ENCODE measurements around the gene CTXN1. TPM values are rescaled to one million over a fixed set of nuclear protein-coding genes. Genes with fewer than 3 reads are reported as not detected.

CTXN1 gene
- total and polyA plus RNA-seq, 5 donors from 2014 or later, result not detected

GRCh38 chr19:7908078-7908699 is 17.7 kb downstream of the CTXN1 start:
- Mint-ChIP-seq H3K4me1 (peaks cover 4 to 38% (median 17%) of the 10 kb centered on the region in 4 donors), H3K4me3 (peak overlapping the region in 2 of 4 donors; percentile 27 to 52), H3K27ac (no peak overlapping the region), H3K9me3 (peaks cover 0 to 8% (median 0%) of the 10 kb centered on the region in 7 donors), H3K36me3 (peaks cover 20% of the 10 kb centered on the region), H3K27me3 (peaks cover 6% of the 10 kb centered on the region)
- Histone ChIP-seq H3K27ac (ENCODE audit: insufficient read depth, low read length, poor library complexity, severe bottlenecking) (no peak overlapping the region), H3K4me3 (ENCODE audit: low read depth, low read length) (no peak overlapping the region), H3K36me3 (ENCODE audit: control insufficient read depth, insufficient read depth, low read length) (peaks cover 19% of the 10 kb centered on the region), H3K9me3 (ENCODE audit: control insufficient read depth in 2 of 2, low read length in 2 of 2) (no peaks in the 10 kb centered on the region), H3K27me3 (ENCODE audit: control insufficient read depth, insufficient read depth, low read length) (no peaks in the 10 kb centered on the region), H3K4me1 (ENCODE audit: control insufficient read depth, insufficient read depth, low read length, poor library complexity, severe bottlenecking) (peaks cover 31% of the 10 kb centered on the region)
- no peak for DNase-seq
- no peak for ATAC-seq (ENCODE audit: low read depth in 2 of 2)

- Mint-ChIP-seq H3K36me3 (peaks cover 16% of the 10 kb centered on the region), H3K27ac (no peak overlapping the region), H3K27me3 (peaks cover 9% of the 10 kb centered on the region), H3K9me3 (peaks cover 0 to 9% (median 0%) of the 10 kb centered on the region in 7 donors), H3K4me3 (peak overlapping the region in 2 of 4 donors; percentile 52 to 75), H3K4me1 (peaks cover 5 to 43% (median 18%) of the 10 kb centered on the region in 4 donors)
- Histone ChIP-seq H3K4me1 (ENCODE audit: control insufficient read depth, insufficient read depth, low read length, poor library complexity, severe bottlenecking) (peaks cover 38% of the 10 kb centered on the region), H3K27me3 (ENCODE audit: control insufficient read depth, insufficient read depth, low read length) (no peaks in the 10 kb centered on the region), H3K27ac (ENCODE audit: insufficient read depth, low read length, poor library complexity, severe bottlenecking) (no peak overlapping the region), H3K4me3 (ENCODE audit: low read depth, low read length) (no peak overlapping the region), H3K36me3 (ENCODE audit: control insufficient read depth, insufficient read depth, low read length) (peaks cover 19% of the 10 kb centered on the region), H3K9me3 (ENCODE audit: control insufficient read depth in 2 of 2, low read length in 2 of 2) (no peaks in the 10 kb centered on the region)
- ATAC-seq (ENCODE audit: low read depth in 2 of 2) (no peak), DNase-seq (no peak)
Measured at GRCh38 chr19:7907544-7907943, 18.4 kb downstream of the CTXN1 start.

- peaks cover 15% of the 10 kb centered on the region for H3K36me3 Mint-ChIP-seq
- peak overlapping the region in 1 of 4 donors; percentile 88 for H3K4me3 Mint-ChIP-seq
- H3K4me1 Mint-ChIP-seq, result peaks cover 5 to 45% (median 18%) of the 10 kb centered on the region in 4 donors
- ATAC-seq (ENCODE audit: low read depth in 2 of 2), result no peak
- Histone ChIP-seq H3K4me3 (ENCODE audit: low read depth, low read length) (no peak overlapping the region), H3K27ac (ENCODE audit: insufficient read depth, low read length, poor library complexity, severe bottlenecking) (no peak overlapping the region), H3K9me3 (ENCODE audit: control insufficient read depth in 2 of 2, low read length in 2 of 2) (no peaks in the 10 kb centered on the region), H3K4me1 (ENCODE audit: control insufficient read depth, insufficient read depth, low read length, poor library complexity, severe bottlenecking) (peaks cover 38% of the 10 kb centered on the region), H3K36me3 (ENCODE audit: control insufficient read depth, insufficient read depth, low read length) (peaks cover 18% of the 10 kb centered on the region), H3K27me3 (ENCODE audit: control insufficient read depth, insufficient read depth, low read length) (no peaks in the 10 kb centered on the region)
- peaks cover 0 to 9% (median 0%) of the 10 kb centered on the region in 7 donors for H3K9me3 Mint-ChIP-seq
- DNase-seq, result no peak
- H3K27me3 Mint-ChIP-seq, result peaks cover 9% of the 10 kb centered on the region
- no peak overlapping the region for H3K27ac Mint-ChIP-seq
Measured at GRCh38 chr19:7907122-7907521, 18.8 kb downstream of the CTXN1 start.

- H3K4me1 Mint-ChIP-seq, result peaks cover 5 to 45% (median 18%) of the 10 kb centered on the region in 4 donors
- ATAC-seq (ENCODE audit: low read depth in 2 of 2) (no peak), DNase-seq (no peak)
- peaks cover 38% of the 10 kb centered on the region for H3K4me1 ChIP-seq (ENCODE audit: control insufficient read depth, insufficient read depth, low read length, poor library complexity, severe bottlenecking)
- peak overlapping the region; percentile 75 to 96 (median 89) for H3K27ac Mint-ChIP-seq
- H3K9me3 ChIP-seq (ENCODE audit: control insufficient read depth in 2 of 2, low read length in 2 of 2), result no peaks in the 10 kb centered on the region
- peaks cover 0 to 9% (median 0%) of the 10 kb centered on the region in 7 donors for H3K9me3 Mint-ChIP-seq
- no peaks in the 10 kb centered on the region for H3K27me3 ChIP-seq (ENCODE audit: control insufficient read depth, insufficient read depth, low read length)
- peaks cover 8% of the 10 kb centered on the region for H3K36me3 ChIP-seq (ENCODE audit: control insufficient read depth, insufficient read depth, low read length)
- peak overlapping the region; percentile 81 to 99 (median 88) for H3K4me3 Mint-ChIP-seq
- H3K27me3 Mint-ChIP-seq, result peaks cover 9% of the 10 kb centered on the region
- H3K27ac ChIP-seq (ENCODE audit: insufficient read depth, low read length, poor library complexity, severe bottlenecking), result no peak overlapping the region
- no peak overlapping the region for H3K4me3 ChIP-seq (ENCODE audit: low read depth, low read length)
- H3K36me3 Mint-ChIP-seq, result peaks cover 9% of the 10 kb centered on the region
Measured at GRCh38 chr19:7905859-7906258, 20.1 kb downstream of the CTXN1 start.

GRCh38 chr19:7905268-7905667 is 20.7 kb downstream of the CTXN1 start:
- Mint-ChIP-seq H3K27me3 (peaks cover 9% of the 10 kb centered on the region), H3K4me1 (peaks cover 5 to 45% (median 18%) of the 10 kb centered on the region in 4 donors), H3K4me3 (peak overlapping the region; percentile 89 to 99 (median 94)), H3K27ac (peak overlapping the region; percentile 88 to 96 (median 96)), H3K9me3 (peaks cover 0 to 9% (median 0%) of the 10 kb centered on the region in 7 donors), H3K36me3 (peaks cover 6% of the 10 kb centered on the region)
- DNase-seq, result no peak
- Histone ChIP-seq H3K27ac (ENCODE audit: insufficient read depth, low read length, poor library complexity, severe bottlenecking) (peak overlapping the region; percentile 85), H3K4me3 (ENCODE audit: low read depth, low read length) (peak overlapping the region; percentile 61), H3K9me3 (ENCODE audit: control insufficient read depth in 2 of 2, low read length in 2 of 2) (no peaks in the 10 kb centered on the region), H3K36me3 (ENCODE audit: control insufficient read depth, insufficient read depth, low read length) (peaks cover 2% of the 10 kb centered on the region), H3K27me3 (ENCODE audit: control insufficient read depth, insufficient read depth, low read length) (no peaks in the 10 kb centered on the region), H3K4me1 (ENCODE audit: control insufficient read depth, insufficient read depth, low read length, poor library complexity, severe bottlenecking) (peaks cover 38% of the 10 kb centered on the region)
- ATAC-seq (ENCODE audit: low read depth in 2 of 2), result no peak

GRCh38 chr19:7904074-7905020 is 21.6 kb downstream of the CTXN1 start:
- peak; percentile 68 to 79 (median 75) for DNase-seq
- H3K4me3 ChIP-seq (ENCODE audit: low read depth, low read length), result peak overlapping the region; percentile 61

GRCh38 chr19:7903244-7904073 is 22.5 kb downstream of the CTXN1 start, which contains the start of gene MAP2K7:
Gene MAP2K7, plus strand, starts transcription at chr19:7903877. Its CDS starts 68 bp downstream, at chr19:7903945.
- ATAC-seq (ENCODE audit: low read depth in 2 of 2), result peak; percentile 83 to 88
- no peaks in the 10 kb centered on the region for H3K9me3 ChIP-seq (ENCODE audit: control insufficient read depth in 2 of 2, low read length in 2 of 2)
- Mint-ChIP-seq H3K36me3 (peaks cover 6% of the 10 kb centered on the region), H3K27me3 (peaks cover 9% of the 10 kb centered on the region), H3K4me1 (peaks cover 5 to 45% (median 18%) of the 10 kb centered on the region in 4 donors), H3K4me3 (peak within 1 kb of the TSS; percentile 90 to 99 (median 94)), H3K9me3 (peaks cover 0 to 9% (median 0%) of the 10 kb centered on the region in 7 donors), H3K27ac (peak within 1 kb of the TSS; percentile 94 to 96 (median 96))
- H3K27me3 ChIP-seq (ENCODE audit: control insufficient read depth, insufficient read depth, low read length), result no peaks in the 10 kb centered on the region
- peaks cover 38% of the 10 kb centered on the region for H3K4me1 ChIP-seq (ENCODE audit: control insufficient read depth, insufficient read depth, low read length, poor library complexity, severe bottlenecking)
- peak within 1 kb of the TSS; percentile 85 for H3K27ac ChIP-seq (ENCODE audit: insufficient read depth, low read length, poor library complexity, severe bottlenecking)
- peak within 1 kb of the TSS; percentile 77 for H3K4me3 ChIP-seq (ENCODE audit: low read depth, low read length)
- no peaks in the 10 kb centered on the region for H3K36me3 ChIP-seq (ENCODE audit: control insufficient read depth, insufficient read depth, low read length)
- DNase-seq, result peak; percentile 99 to 100 (median 100)

More at GRCh38 chr19:7904074-7905020, 21.6 kb downstream of the CTXN1 start:
- H3K9me3 ChIP-seq (ENCODE audit: control insufficient read depth in 2 of 2, low read length in 2 of 2), result no peaks in the 10 kb centered on the region
- H3K27ac ChIP-seq (ENCODE audit: insufficient read depth, low read length, poor library complexity, severe bottlenecking), result peak overlapping the region; percentile 85
- peak; percentile 57 to 60 for ATAC-seq (ENCODE audit: low read depth in 2 of 2)
- Mint-ChIP-seq H3K27me3 (peaks cover 9% of the 10 kb centered on the region), H3K4me1 (peaks cover 5 to 45% (median 18%) of the 10 kb centered on the region in 4 donors), H3K27ac (peak overlapping the region; percentile 88 to 96 (median 96)), H3K9me3 (peaks cover 0 to 9% (median 0%) of the 10 kb centered on the region in 7 donors), H3K4me3 (peak overlapping the region; percentile 89 to 99 (median 94)), H3K36me3 (peaks cover 6% of the 10 kb centered on the region)
- H3K27me3 ChIP-seq (ENCODE audit: control insufficient read depth, insufficient read depth, low read length), result no peaks in the 10 kb centered on the region
- H3K36me3 ChIP-seq (ENCODE audit: control insufficient read depth, insufficient read depth, low read length), result no peaks in the 10 kb centered on the region
- H3K4me1 ChIP-seq (ENCODE audit: control insufficient read depth, insufficient read depth, low read length, poor library complexity, severe bottlenecking), result peaks cover 38% of the 10 kb centered on the region
